OCI-LY3 (cell line): ENCODE measurements around the gene CNTNAP2.

ENCODE experiments used
- CTCF ChIP-seq: fragments of 200-600, 300-600 bp; sonication (generic); IDR thresholded peaks from 2 replicates; pipeline ENCODE4 v1.5.1; 2014; ENCODE audit warnings: antibody characterized with exemption, low read length, low read depth
- EZH2phosphoT487 ChIP-seq: fragments of 200-600 bp; shearing (Covaris generic); IDR thresholded peaks from 2 replicates; pipeline ENCODE4 v1.6.1; 2018; ENCODE audit warnings: antibody characterized with exemption, mixed run types, low read depth

- no peak for TF ChIP-seq CTCF
- no peak for TF ChIP-seq EZH2phosphoT487
These were observed 1914.4 kb downstream of the CNTNAP2 start for GRCh38 chr7:148031019-148031418.
